B cell (primary cell): ENCODE results near the gene KRTAP29-1. TPM values are rescaled to one million over a fixed set of nuclear protein-coding genes. Genes with fewer than 3 reads are reported as not detected.

Source experiments
- ATAC-seq: fragments of 200-7000 bp; cut with Tn5 transposase; one replicate; pipeline ENCODE4 v1.10.0; 2021; ENCODE audit warnings: low read depth, mild to moderate bottlenecking, moderate number of reproducible peaks, moderate library complexity
- CTCF ChIA-PET: fragments of 350-600 bp; sonication (Branson Sonifier 250); formaldehyde crosslinking; loops from one replicate; lab custom pipeline; 2021; ENCODE audit warnings: antibody characterized with exemption, inconsistent platforms; lab: Charles Lee
- POLR2A ChIA-PET: fragments of 350-600 bp; sonication (Branson Sonifier 250); formaldehyde crosslinking; loops from one replicate; lab custom pipeline; 2021; ENCODE audit warnings: antibody characterized with exemption; lab: Charles Lee
- DNase-seq: peaks from one replicate; pipeline ENCODE4 v3.0.0; 2013
- H2AFZ ChIP-seq: 2 replicates; pipeline ENCODE4 v1.6.1; 2012; ENCODE audit warnings: mild to moderate bottlenecking, low read depth, low read length; ENCODE audit not compliant: insufficient read depth, poor library complexity, severe bottlenecking
- H3K27ac ChIP-seq, 2 donors: 1 replicate in 1 of 2; 2 replicates in 1 of 2; pipeline ENCODE4 v1.5.1; 2012 to 2013; ENCODE audit warnings: low read length in 2 of 2, mild to moderate bottlenecking in 2 of 2, moderate library complexity in 1 of 2
- H3K27me3 ChIP-seq, 4 experiments: fragments of 200-600 bp in 1 of 4; sonication (generic) in 1 of 4; replicated peaks in 1 of 4; 1 replicate in 2 of 4; 2 replicates in 2 of 4; pipeline versions ENCODE4 v1.6.1 to v1.7.0; 2013 to 2016; ENCODE audit warnings: low read length in 3 of 4, mild to moderate bottlenecking in 2 of 4, mixed read lengths in 1 of 4, moderate library complexity in 1 of 4; ENCODE audit not compliant: insufficient read depth in 4 of 4, control insufficient read depth in 3 of 4; ENCODE audit errors: control extremely low read depth in 1 of 4
- H3K36me3 ChIP-seq, 2 experiments: replicated peaks in 1 of 2; 1 replicate in 1 of 2; 2 replicates in 1 of 2; pipeline versions ENCODE4 v1.6.1 to v1.7.1; 2013; ENCODE audit warnings: low read length in 1 of 2; ENCODE audit not compliant: insufficient read depth in 2 of 2, control insufficient read depth in 1 of 2; ENCODE audit errors: control extremely low read depth in 1 of 2, extremely low read depth in 1 of 2
- H3K4me1 ChIP-seq, 2 donors: fragments of 200-600 bp in 1 of 2; sonication (generic) in 1 of 2; 1 replicate in 1 of 2; 2 replicates in 1 of 2; pipeline versions ENCODE4 v1.5.1 to v1.6.1; 2013 to 2017; ENCODE audit warnings: low read length in 2 of 2; ENCODE audit not compliant: control insufficient read depth in 2 of 2, insufficient read depth in 2 of 2
- H3K4me2 ChIP-seq: replicated peaks from 2 replicates; pipeline ENCODE3; 2012; ENCODE audit warnings: mild to moderate bottlenecking, low read depth, low read length; ENCODE audit not compliant: poor library complexity, severe bottlenecking
- H3K4me3 ChIP-seq, 5 experiments: fragments of 200-600 bp in 1 of 5; sonication (generic) in 1 of 5; 1 replicate in 3 of 5; 2 replicates in 2 of 5; pipeline versions ENCODE4 v1.5.1 to v1.7.0; 2011 to 2016; ENCODE audit warnings: low read length in 4 of 5, mild to moderate bottlenecking in 4 of 5, low read depth in 2 of 5, control low read depth in 1 of 5, moderate library complexity in 1 of 5; ENCODE audit not compliant: insufficient read depth in 1 of 5; ENCODE audit errors: control extremely low read depth in 1 of 5, extremely low read depth in 1 of 5
- H3K79me2 ChIP-seq: fragments of 200-600 bp; sonication (generic); one replicate; pipeline ENCODE4 v1.6.0; 2016; ENCODE audit warnings: low read length; ENCODE audit not compliant: control insufficient read depth, insufficient read depth
- H3K9ac ChIP-seq: fragments of 200-600 bp; sonication (generic); 2 replicates; pipeline ENCODE4 v1.6.1; 2017; ENCODE audit warnings: mild to moderate bottlenecking, low read length, moderate library complexity
- H3K9me3 ChIP-seq, 3 donors: one replicate each; pipeline versions ENCODE4 v1.6.1 to v1.7.1; 2013; ENCODE audit warnings: low read length in 2 of 3; ENCODE audit not compliant: control insufficient read depth in 2 of 3, insufficient read depth in 1 of 3; ENCODE audit errors: control extremely low read depth in 1 of 3
- H4K20me1 ChIP-seq: 2 replicates; pipeline ENCODE4 v1.6.0; 2012; ENCODE audit warnings: mild to moderate bottlenecking, low read length; ENCODE audit not compliant: insufficient read depth, control insufficient read depth, poor library complexity, severe bottlenecking
- H3K27ac Mint-ChIP-seq: one replicate; pipeline ENCODE4 v1.8.0; 2021; ENCODE audit warnings: mixed read lengths
- H3K27me3 Mint-ChIP-seq: one replicate; pipeline ENCODE4 v1.8.0; 2021; ENCODE audit warnings: mixed read lengths
- H3K4me1 Mint-ChIP-seq: one replicate; pipeline ENCODE4 v1.8.0; 2021; ENCODE audit warnings: mixed read lengths
- H3K4me3 Mint-ChIP-seq: one replicate; pipeline ENCODE4 v1.8.0; 2021; ENCODE audit warnings: mixed read lengths
- H3K9me3 Mint-ChIP-seq: one replicate; pipeline ENCODE4 v1.8.0; 2022; ENCODE audit warnings: mixed read lengths; ENCODE audit not compliant: insufficient read depth
- CTCF ChIP-seq: fragments of 200-600 bp; IDR thresholded peaks from one replicate; pipeline ENCODE4 v1.8.0; 2022; ENCODE audit warnings: antibody characterized with exemption, mild to moderate bottlenecking
- EZH2 ChIP-seq: IDR thresholded peaks from 2 replicates; pipeline ENCODE4 v1.6.1; 2012; ENCODE audit warnings: borderline replicate concordance, low read depth, mild to moderate bottlenecking, moderate library complexity, low read length; ENCODE audit not compliant: insufficient read depth, poor library complexity, severe bottlenecking
- WGBS: methylation state at CpG from one replicate; pipeline ENCODE4 v1.1.5; 2013; ENCODE audit warnings: missing lambda C conversion rate; ENCODE audit not compliant: insufficient coverage; 5-methylcytosine and 5-hydroxymethylcytosine counted together
- intact Hi-C: fragments of 100-400 bp; cut with micrococcal nuclease; formaldehyde crosslinking; loops from one replicate; pipeline ENCODE4 v1.10.0; 2022
- polyA plus RNA-seq: library from polyadenylated mRNA; depleted of rRNA; stranded (reverse); fragments of >200 nt; gene quantifications from 2 replicates; pipeline ENCODE4 v1.2.3, GENCODE V29; 2012
- total RNA-seq, 2 donors: library from RNA; stranded (reverse); fragments of 120-200 nt in 1 of 2; gene quantifications; 1 replicate in 1 of 2; 2 replicates in 1 of 2; pipeline versions ENCODE4 v1.2.3 to v1.2.4, GENCODE V29; 2013 to 2022

The KRTAP29-1 gene
- total and polyA plus RNA-seq, 2 donors (not counting 1 experiment from before 2014, with no cell fraction given), result 0.43 TPM; not detected in 1

DNA sequence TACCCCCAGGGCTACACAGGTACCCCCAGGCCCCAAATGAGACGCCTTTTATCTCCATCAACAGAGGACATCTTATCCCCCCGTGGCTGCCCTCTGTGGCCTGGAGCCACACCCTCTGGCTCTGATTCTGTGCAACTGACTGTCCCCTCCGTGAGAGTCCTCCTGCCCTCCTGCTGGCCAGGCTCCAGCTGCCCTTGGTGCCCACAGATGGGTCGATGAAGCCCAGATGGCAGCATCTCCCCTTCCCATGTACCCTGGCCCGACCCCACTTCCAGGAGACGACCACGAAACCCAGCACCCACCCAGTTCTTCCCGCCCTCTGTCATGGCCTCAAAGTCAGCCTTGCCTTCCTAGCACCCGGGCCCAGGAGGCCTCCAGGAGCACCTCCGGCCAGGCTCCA lies 22.5 kb upstream of the KRTAP29-1 start:
- ATAC-seq, result no peak
- Histone ChIP-seq H2AFZ (no peak overlapping the region), H3K9ac (no peak overlapping the region), H3K4me1 (peaks cover 0 to 4% of the 10 kb centered on the region in 2 donors), H3K36me3 (no peaks in the 10 kb centered on the region), H3K4me3 (no peak overlapping the region), H3K27me3 (peaks cover 0 to 5% (median 0%) of the 10 kb centered on the region in 4 experiments), H4K20me1 (no peaks in the 10 kb centered on the region), H3K9me3 (peaks cover 1 to 4% (median 3%) of the 10 kb centered on the region in 3 donors), H3K4me2 (no peak overlapping the region), H3K27ac (no peak overlapping the region), H3K79me2 (no peaks in the 10 kb centered on the region)
- Mint-ChIP-seq H3K4me1 (peaks cover 3% of the 10 kb centered on the region), H3K9me3 (peaks cover under 1% of the 10 kb centered on the region), H3K27me3 (no peaks in the 10 kb centered on the region), H3K27ac (no peak overlapping the region), H3K4me3 (no peak overlapping the region)
- ChIA-PET POLR2A (no interaction called here), CTCF (interaction anchor here (0.6 kb wide), 1 partner anchor 324 kb away, joined by 5 read pairs; no protein-coding TSS in a partner anchor)
- 89% methylated on average over 10 of the region's 10 CpGs for WGBS
- DNase-seq, result no peak
- TF ChIP-seq CTCF (no peak), EZH2 (no peak)
- intact Hi-C loops, result loop anchor here (10.0 kb wide), 1 partner anchor 520 kb away; no protein-coding TSS in a partner anchor

GRCh38 chr17:41324180-41325075 lies 21.8 kb upstream of the KRTAP29-1 start:
- POLR2A ChIA-PET, result no interaction called here
- H3K27ac ChIP-seq, result no peak overlapping the region
- H3K9ac ChIP-seq, result no peak overlapping the region
- DNase-seq (no peak), ATAC-seq (no peak)
- H3K27me3 ChIP-seq, result peaks cover 0 to 5% (median 0%) of the 10 kb centered on the region in 4 experiments
- Mint-ChIP-seq H3K4me1 (peaks cover 3% of the 10 kb centered on the region), H3K27me3 (no peaks in the 10 kb centered on the region), H3K27ac (no peak overlapping the region), H3K4me3 (no peak overlapping the region), H3K9me3 (peaks cover 6% of the 10 kb centered on the region)
- CTCF ChIA-PET, result interaction anchor here (3.6 kb wide), 1 partner anchor 16 kb away, joined by 24 read pairs; the partner anchor contains the start of gene KRTAP16-1
- intact Hi-C loops, result loop anchor here (5.0 to 10.0 kb wide), 2 partner anchors 520 to 702 kb away; no protein-coding TSS in a partner anchor
- WGBS, result 78% methylated on average over 15 of the region's 16 CpGs
- peaks cover 1 to 9% (median 3%) of the 10 kb centered on the region in 3 donors for H3K9me3 ChIP-seq
- peaks cover 0 to 4% of the 10 kb centered on the region in 2 donors for H3K4me1 ChIP-seq
- no peaks in the 10 kb centered on the region for H3K79me2 ChIP-seq
- no peak overlapping the region for H2AFZ ChIP-seq
- no peaks in the 10 kb centered on the region for H4K20me1 ChIP-seq
- H3K36me3 ChIP-seq, result no peaks in the 10 kb centered on the region
- no peak for TF ChIP-seq EZH2
- TF ChIP-seq CTCF, result no peak
- H3K4me3 ChIP-seq, result no peak overlapping the region
- H3K4me2 ChIP-seq, result no peak overlapping the region
